ENCODE measurements around the gene MXD3.
"Not testable (repeated sequence)": the region's sequence is repeated elsewhere in the genome, so short reads cannot be mapped to it uniquely, and the experiment has no call there.

GRCh38 chr5:177258711-177259110 is 53.0 kb downstream of the MXD3 start:
- TF ChIP-seq EZH2 (IDR thresholded peaks at IDR 0.05); POLR2AphosphoS5 (IDR thresholded peaks at IDR 0.05; ENCODE audit: borderline replicate concordance, low read depth, low read length): not testable (repeated sequence)
